Esophagus muscularis mucosa (tissue), 3 donors: ENCODE data around the gene POLR1E.

ENCODE experiments used
- CTCF ChIP-seq, 3 experiments: fragments of 200-600 bp in 2 of 3; fragments of 450-650 bp in 1 of 3; sonication (generic) in 2 of 3; IDR thresholded peaks; one replicate each; pipeline ENCODE4 v1.5.1; 2017 to 2019; ENCODE audit warnings: antibody characterized with exemption in 3 of 3, mild to moderate bottlenecking in 2 of 3, moderate library complexity in 1 of 3
- POLR2A ChIP-seq: fragments of 450-650 bp; IDR thresholded peaks from one replicate; pipeline ENCODE4 v1.6.1; 2017; ENCODE audit warnings: antibody characterized with exemption, moderate library complexity, mild to moderate bottlenecking, low read depth

GRCh38 chr9:37491939-37492338 lies 6.2 kb downstream of the POLR1E start:
- no peak for TF ChIP-seq POLR2A
- TF ChIP-seq CTCF (IDR thresholded peaks at IDR 0.05) = no peak
